Activated CD4-positive, alpha-beta T cell treated with anti-CD3 and anti-CD28 coated beads for 24 hours (primary cell): Measurements from ENCODE around the gene P2RX5.
"Not testable (repeated sequence)": the region's sequence is repeated elsewhere in the genome, so short reads cannot be mapped to it uniquely, and the experiment has no call there.

Experiments used
- DNase-seq, 2 donors: peaks; one replicate each; pipeline ENCODE4 v3.0.0-alpha.2; 2020; ENCODE audit warnings: low read depth in 2 of 2

The P2RX5 gene

GRCh38 chr17:3712811-3713463, 17.0 kb upstream of the P2RX5 start:
- no peak for DNase-seq

- DNase-seq: peak; percentile 43 to 69
Measured at GRCh38 chr17:3710951-3711383, 15.0 kb upstream of the P2RX5 start.

GRCh38 chr17:3708366-3708765, 12.4 kb upstream of the P2RX5 start:
- DNase-seq: no peak

GRCh38 chr17:3705718-3705984, 9.7 kb upstream of the P2RX5 start:
- not testable (repeated sequence) for DNase-seq

- DNase-seq: no peak
Measured at GRCh38 chr17:3704931-3705717, 9.2 kb upstream of the P2RX5 start.

- DNase-seq: not testable (repeated sequence)
Measured at GRCh38 chr17:3702041-3702539, 6.1 kb upstream of the P2RX5 start.

- no peak for DNase-seq
Measured at GRCh38 chr17:3699951-3700350, 4.0 kb upstream of the P2RX5 start.

GRCh38 chr17:3698139-3698538, 2.2 kb upstream of the P2RX5 start:
- no peak for DNase-seq

- no peak for DNase-seq
Measured at GRCh38 chr17:3697103-3697476, 1.1 kb upstream of the P2RX5 start.

- no peak for DNase-seq
Measured at GRCh38 chr17:3695129-3695722, 729 bp downstream of the P2RX5 start.

GRCh38 chr17:3693829-3694231, 2.1 kb downstream of the P2RX5 start:
- no peak for DNase-seq

- DNase-seq: no peak
Measured at GRCh38 chr17:3693141-3693540, 2.8 kb downstream of the P2RX5 start.

- DNase-seq: no peak
Measured at GRCh38 chr17:3692346-3692745, 3.6 kb downstream of the P2RX5 start.

- DNase-seq: no peak
Measured at GRCh38 chr17:3691617-3692067, 4.3 kb downstream of the P2RX5 start.

GRCh38 chr17:3690094-3690715, 5.8 kb downstream of the P2RX5 start:
- DNase-seq: no peak

GRCh38 chr17:3689262-3690093, 6.5 kb downstream of the P2RX5 start:
- DNase-seq: no peak

- DNase-seq: no peak
Measured at GRCh38 chr17:3688852-3689261, 7.1 kb downstream of the P2RX5 start.

- DNase-seq: no peak
Measured at GRCh38 chr17:3688027-3688553, 7.9 kb downstream of the P2RX5 start.

GRCh38 chr17:3685174-3685573, 10.8 kb downstream of the P2RX5 start:
- DNase-seq: no peak

- DNase-seq: peak; percentile 35 to 44
Measured at GRCh38 chr17:3683054-3683511, 12.9 kb downstream of the P2RX5 start.

GRCh38 chr17:3682033-3682432, 13.9 kb downstream of the P2RX5 start:
- no peak for DNase-seq
